ENCODE data around the gene DMD. TPM values are rescaled to one million over a fixed set of nuclear protein-coding genes. Genes with fewer than 3 reads are reported as not detected.

DMD gene
- total and polyA plus RNA-seq, 2 of the 8 experiments (the other 6 are each of a cell fraction or from before 2014, with no cell fraction given) = 4.8 to 7.4 TPM

DNA sequence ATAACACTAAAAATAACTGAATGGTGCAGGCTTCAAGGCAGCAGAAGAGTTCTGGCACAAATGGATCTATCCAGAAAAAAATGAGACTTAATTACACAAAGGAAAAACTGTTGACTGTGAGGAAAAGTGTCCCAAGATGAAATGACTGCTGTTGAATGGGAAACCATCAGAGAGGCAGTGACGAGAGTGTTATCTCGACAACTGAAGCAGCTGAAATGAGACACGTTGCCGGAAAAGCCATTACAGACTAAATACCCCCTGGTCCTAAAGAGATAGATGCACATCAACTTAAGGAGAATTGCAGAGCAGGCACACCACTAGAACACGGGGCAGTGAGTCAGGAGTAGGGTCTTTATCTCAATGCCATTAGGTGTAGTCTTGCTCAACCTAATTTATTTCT is 277.8 kb downstream of the DMD start:
- no peak overlapping the region for H4K91ac ChIP-seq (replicated peaks; ENCODE audit: insufficient read length, low read length)
- no peak for FAIRE-seq
- no peak overlapping the region for H3K18ac ChIP-seq (ENCODE audit: extremely low read depth, low read length)
- ChIA-PET CTCF (ENCODE audit: partially characterized antibody) (no interaction called here), POLR2A (ENCODE audit: partially characterized antibody) (no interaction called here)
- H2AK5ac ChIP-seq (ENCODE audit: low read depth, low read length) = no peak overlapping the region
- no peaks in the 10 kb centered on the region for H3K23me2 ChIP-seq (ENCODE audit: low read depth, low read length)
- H3K4me3 ChIP-seq (ENCODE audit: extremely low read depth in 1 of 4, insufficient read depth in 2 of 4, low read depth in 3 of 4, low read length in 4 of 4) = no peak overlapping the region
- no peak overlapping the region for H2BK120ac ChIP-seq (replicated peaks; ENCODE audit: low read depth, low read length)
- no peaks in the 10 kb centered on the region for H3K27me3 ChIP-seq (replicated peaks in 1 of 4; ENCODE audit: control insufficient read depth in 3 of 4, extremely low read depth in 1 of 4, insufficient read depth in 3 of 4, low read length in 3 of 4)
- no peak overlapping the region for H2AFZ ChIP-seq (ENCODE audit: low read length)
- no peaks in the 10 kb centered on the region for H3K79me1 ChIP-seq (ENCODE audit: low read depth, low read length)
- H3K56ac ChIP-seq (replicated peaks; ENCODE audit: insufficient read length, low read depth, low read length) = no peak overlapping the region
- H3K4me1 ChIP-seq (replicated peaks in 1 of 4; ENCODE audit: control insufficient read depth in 3 of 4, insufficient read depth in 4 of 4, low read length in 3 of 4) = no peaks in the 10 kb centered on the region
- H3K9ac ChIP-seq (replicated peaks in 1 of 4; ENCODE audit: extremely low read depth in 1 of 4, low read depth in 3 of 4, low read length in 3 of 4) = no peak overlapping the region
- no peaks in the 10 kb centered on the region for H3K36me3 ChIP-seq (ENCODE audit: control insufficient read depth in 2 of 4, insufficient read depth in 4 of 4, low read length in 3 of 4)
- WGBS, 2 experiments (ENCODE audit: extremely low coverage in 1 of 2, insufficient coverage in 1 of 2, insufficient read length in 1 of 2, insufficient replicate concordance in 2 of 2, low coverage in 1 of 2, low lambda C conversion rate in 2 of 2, missing lambda C conversion rate in 1 of 2) = 92% methylated on average over 5 of the region's 5 CpGs; no CpG with 5 or more reads in 1 of the 2 experiments
- H4K8ac ChIP-seq (ENCODE audit: extremely low read depth, insufficient read depth, low read length) = no peak overlapping the region
- H3K4ac ChIP-seq (replicated peaks; ENCODE audit: insufficient read length, low read depth, low read length) = no peak overlapping the region
- no peak overlapping the region for H2BK15ac ChIP-seq (ENCODE audit: low read length)
- H4K20me1 ChIP-seq (replicated peaks in 1 of 2; ENCODE audit: control insufficient read depth in 1 of 2, insufficient read depth in 2 of 2, low read length in 2 of 2) = no peaks in the 10 kb centered on the region
- no peak overlapping the region for H3K23ac ChIP-seq (ENCODE audit: insufficient read length)
- DNase-seq (ENCODE audit: low read depth in 1 of 2, low spot score in 2 of 2) = no peak
- no peaks in the 10 kb centered on the region for H3K79me2 ChIP-seq (ENCODE audit: control insufficient read depth in 1 of 2, insufficient read depth in 2 of 2, low read length in 2 of 2)
- H3K9me3 ChIP-seq (ENCODE audit: insufficient read depth in 2 of 2, low read depth in 1 of 2, low read length in 1 of 2) = no peaks in the 10 kb centered on the region
- H3K27ac ChIP-seq (ENCODE audit: low read depth, low read length) = no peak overlapping the region
- no peak overlapping the region for H4K5ac ChIP-seq (ENCODE audit: insufficient read length, low read depth, low read length)
- H2BK20ac ChIP-seq (ENCODE audit: low read length) = no peak overlapping the region
- H3K4me2 ChIP-seq (ENCODE audit: insufficient read depth in 1 of 2, low read depth in 2 of 2, low read length in 2 of 2) = no peak overlapping the region
- H2BK5ac ChIP-seq (ENCODE audit: low read depth, low read length) = no peak overlapping the region
- H2BK12ac ChIP-seq (ENCODE audit: low read depth, low read length) = no peak overlapping the region
- no peak overlapping the region for H3K14ac ChIP-seq (ENCODE audit: insufficient read length)
- TF ChIP-seq, protein P1, sequence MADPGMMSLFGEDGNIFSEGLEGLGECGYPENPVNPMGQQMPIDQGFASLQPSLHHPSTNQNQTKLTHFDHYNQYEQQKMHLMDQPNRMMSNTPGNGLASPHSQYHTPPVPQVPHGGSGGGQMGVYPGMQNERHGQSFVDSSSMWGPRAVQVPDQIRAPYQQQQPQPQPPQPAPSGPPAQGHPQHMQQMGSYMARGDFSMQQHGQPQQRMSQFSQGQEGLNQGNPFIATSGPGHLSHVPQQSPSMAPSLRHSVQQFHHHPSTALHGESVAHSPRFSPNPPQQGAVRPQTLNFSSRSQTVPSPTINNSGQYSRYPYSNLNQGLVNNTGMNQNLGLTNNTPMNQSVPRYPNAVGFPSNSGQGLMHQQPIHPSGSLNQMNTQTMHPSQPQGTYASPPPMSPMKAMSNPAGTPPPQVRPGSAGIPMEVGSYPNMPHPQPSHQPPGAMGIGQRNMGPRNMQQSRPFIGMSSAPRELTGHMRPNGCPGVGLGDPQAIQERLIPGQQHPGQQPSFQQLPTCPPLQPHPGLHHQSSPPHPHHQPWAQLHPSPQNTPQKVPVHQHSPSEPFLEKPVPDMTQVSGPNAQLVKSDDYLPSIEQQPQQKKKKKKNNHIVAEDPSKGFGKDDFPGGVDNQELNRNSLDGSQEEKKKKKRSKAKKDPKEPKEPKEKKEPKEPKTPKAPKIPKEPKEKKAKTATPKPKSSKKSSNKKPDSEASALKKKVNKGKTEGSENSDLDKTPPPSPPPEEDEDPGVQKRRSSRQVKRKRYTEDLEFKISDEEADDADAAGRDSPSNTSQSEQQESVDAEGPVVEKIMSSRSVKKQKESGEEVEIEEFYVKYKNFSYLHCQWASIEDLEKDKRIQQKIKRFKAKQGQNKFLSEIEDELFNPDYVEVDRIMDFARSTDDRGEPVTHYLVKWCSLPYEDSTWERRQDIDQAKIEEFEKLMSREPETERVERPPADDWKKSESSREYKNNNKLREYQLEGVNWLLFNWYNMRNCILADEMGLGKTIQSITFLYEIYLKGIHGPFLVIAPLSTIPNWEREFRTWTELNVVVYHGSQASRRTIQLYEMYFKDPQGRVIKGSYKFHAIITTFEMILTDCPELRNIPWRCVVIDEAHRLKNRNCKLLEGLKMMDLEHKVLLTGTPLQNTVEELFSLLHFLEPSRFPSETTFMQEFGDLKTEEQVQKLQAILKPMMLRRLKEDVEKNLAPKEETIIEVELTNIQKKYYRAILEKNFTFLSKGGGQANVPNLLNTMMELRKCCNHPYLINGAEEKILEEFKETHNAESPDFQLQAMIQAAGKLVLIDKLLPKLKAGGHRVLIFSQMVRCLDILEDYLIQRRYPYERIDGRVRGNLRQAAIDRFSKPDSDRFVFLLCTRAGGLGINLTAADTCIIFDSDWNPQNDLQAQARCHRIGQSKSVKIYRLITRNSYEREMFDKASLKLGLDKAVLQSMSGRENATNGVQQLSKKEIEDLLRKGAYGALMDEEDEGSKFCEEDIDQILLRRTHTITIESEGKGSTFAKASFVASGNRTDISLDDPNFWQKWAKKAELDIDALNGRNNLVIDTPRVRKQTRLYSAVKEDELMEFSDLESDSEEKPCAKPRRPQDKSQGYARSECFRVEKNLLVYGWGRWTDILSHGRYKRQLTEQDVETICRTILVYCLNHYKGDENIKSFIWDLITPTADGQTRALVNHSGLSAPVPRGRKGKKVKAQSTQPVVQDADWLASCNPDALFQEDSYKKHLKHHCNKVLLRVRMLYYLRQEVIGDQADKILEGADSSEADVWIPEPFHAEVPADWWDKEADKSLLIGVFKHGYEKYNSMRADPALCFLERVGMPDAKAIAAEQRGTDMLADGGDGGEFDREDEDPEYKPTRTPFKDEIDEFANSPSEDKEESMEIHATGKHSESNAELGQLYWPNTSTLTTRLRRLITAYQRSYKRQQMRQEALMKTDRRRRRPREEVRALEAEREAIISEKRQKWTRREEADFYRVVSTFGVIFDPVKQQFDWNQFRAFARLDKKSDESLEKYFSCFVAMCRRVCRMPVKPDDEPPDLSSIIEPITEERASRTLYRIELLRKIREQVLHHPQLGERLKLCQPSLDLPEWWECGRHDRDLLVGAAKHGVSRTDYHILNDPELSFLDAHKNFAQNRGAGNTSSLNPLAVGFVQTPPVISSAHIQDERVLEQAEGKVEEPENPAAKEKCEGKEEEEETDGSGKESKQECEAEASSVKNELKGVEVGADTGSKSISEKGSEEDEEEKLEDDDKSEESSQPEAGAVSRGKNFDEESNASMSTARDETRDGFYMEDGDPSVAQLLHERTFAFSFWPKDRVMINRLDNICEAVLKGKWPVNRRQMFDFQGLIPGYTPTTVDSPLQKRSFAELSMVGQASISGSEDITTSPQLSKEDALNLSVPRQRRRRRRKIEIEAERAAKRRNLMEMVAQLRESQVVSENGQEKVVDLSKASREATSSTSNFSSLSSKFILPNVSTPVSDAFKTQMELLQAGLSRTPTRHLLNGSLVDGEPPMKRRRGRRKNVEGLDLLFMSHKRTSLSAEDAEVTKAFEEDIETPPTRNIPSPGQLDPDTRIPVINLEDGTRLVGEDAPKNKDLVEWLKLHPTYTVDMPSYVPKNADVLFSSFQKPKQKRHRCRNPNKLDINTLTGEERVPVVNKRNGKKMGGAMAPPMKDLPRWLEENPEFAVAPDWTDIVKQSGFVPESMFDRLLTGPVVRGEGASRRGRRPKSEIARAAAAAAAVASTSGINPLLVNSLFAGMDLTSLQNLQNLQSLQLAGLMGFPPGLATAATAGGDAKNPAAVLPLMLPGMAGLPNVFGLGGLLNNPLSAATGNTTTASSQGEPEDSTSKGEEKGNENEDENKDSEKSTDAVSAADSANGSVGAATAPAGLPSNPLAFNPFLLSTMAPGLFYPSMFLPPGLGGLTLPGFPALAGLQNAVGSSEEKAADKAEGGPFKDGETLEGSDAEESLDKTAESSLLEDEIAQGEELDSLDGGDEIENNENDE (IDR thresholded peaks at IDR 0.05; ENCODE audit: insufficient replicate concordance, low read length) = no peak

All from H1 (cell line).